Retinal pigment epithelial cell (primary cell): Measurements from ENCODE around the gene LRRC70.
A peak's percentile ranks its signal among the peaks of the same experiment; 100 is the strongest.

ENCODE experiments used
- DNase-seq: peaks from one replicate; pipeline ENCODE4 v3.0.0-alpha.2; 2010; ENCODE audit warnings: low read depth
- H3K4me3 ChIP-seq: 2 replicates; pipeline ENCODE4 v1.5.1; 2011; ENCODE audit warnings: mild to moderate bottlenecking, low read length, control low read depth, moderate library complexity
- CTCF ChIP-seq: conservative IDR thresholded peaks from 2 replicates; pipeline ENCODE4 v1.5.1; 2011; ENCODE audit warnings: low read depth, low read length, control low read depth, inconsistent platforms

The LRRC70 gene

DNA sequence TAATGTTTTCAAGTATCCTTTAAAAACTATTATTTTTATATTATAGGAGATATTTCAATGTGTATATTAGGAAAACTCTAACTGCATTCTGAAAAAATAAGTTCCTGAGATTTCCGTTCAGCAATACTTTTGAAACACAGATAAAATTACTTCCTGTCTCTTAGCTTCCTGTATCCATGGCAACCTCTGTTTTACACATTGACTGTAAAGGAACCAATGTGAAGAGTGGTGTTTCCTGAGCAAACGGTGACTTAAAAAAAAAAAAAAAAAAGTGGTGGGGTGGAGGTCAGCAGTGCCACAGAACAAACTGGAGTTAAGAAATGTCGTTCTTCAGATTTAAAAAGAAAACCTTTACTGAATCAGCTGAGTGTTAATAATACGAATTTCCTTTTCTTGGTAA is at the start of gene LRRC70:
Gene LRRC70 (plus strand): TSS at position 280 of the 400 bp plus-strand sequence. CDS start 620 bp downstream, outside the sequence.
- TF ChIP-seq CTCF, result no peak
- peak; percentile 27 for DNase-seq

DNA sequence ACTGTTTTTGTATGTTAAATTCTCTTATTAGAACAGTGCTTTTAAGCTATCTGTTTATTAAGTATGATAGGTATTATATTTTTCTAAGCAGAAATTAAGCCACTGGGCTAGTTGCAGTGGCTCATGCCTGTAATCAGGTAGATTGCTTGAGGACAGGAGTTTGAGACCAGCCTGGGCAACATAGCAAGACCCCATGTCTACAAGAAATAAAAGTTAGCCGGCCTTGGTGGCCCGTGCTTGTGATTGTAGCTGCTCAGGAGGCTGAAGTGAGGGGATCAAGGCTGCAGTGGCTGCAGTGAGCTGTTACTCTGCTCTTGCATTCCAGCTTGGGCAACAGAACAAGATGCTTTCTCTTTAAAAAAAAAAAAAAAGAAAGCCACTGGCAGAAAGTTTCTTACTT is 45.0 kb upstream of the LRRC70 start:
- no peak for TF ChIP-seq CTCF
- H3K4me3 ChIP-seq, result no peak overlapping the region
- DNase-seq, result no peak

More for the DNA sequence above, at the start of gene LRRC70:
- no peak within 1 kb of the TSS for H3K4me3 ChIP-seq

- DNase-seq, result no peak
- no peak for TF ChIP-seq CTCF
- H3K4me3 ChIP-seq, result no peak overlapping the region
Measured at GRCh38 chr5:62534461-62535236, 44.0 kb upstream of the LRRC70 start.

GRCh38 chr5:62536232-62536631 is 42.4 kb upstream of the LRRC70 start:
- DNase-seq, result no peak
- TF ChIP-seq CTCF, result no peak
- no peak overlapping the region for H3K4me3 ChIP-seq

DNA sequence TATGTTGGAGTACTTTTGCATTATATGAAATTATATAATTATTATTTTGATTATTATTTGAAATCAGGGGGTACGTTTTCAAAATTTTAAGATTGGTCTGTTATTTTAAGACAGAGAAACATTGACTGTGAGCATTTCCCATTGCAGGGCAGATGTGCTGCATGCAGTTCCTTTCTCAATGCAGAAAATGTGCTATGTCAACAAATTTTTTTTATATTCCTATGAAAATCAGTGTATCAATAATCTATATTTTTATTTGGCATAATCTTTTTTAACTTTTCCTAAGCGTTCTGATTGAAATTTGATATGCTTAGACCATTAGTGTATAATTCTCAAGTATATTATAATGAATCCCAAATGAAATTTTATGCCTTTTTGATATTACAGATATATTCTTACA is 41.8 kb upstream of the LRRC70 start:
- no peak for DNase-seq
- TF ChIP-seq CTCF, result no peak
- H3K4me3 ChIP-seq, result no peak overlapping the region

GRCh38 chr5:62538017-62538942 is 40.3 kb upstream of the LRRC70 start:
- no peak overlapping the region for H3K4me3 ChIP-seq
- TF ChIP-seq CTCF, result no peak
- DNase-seq, result peak; percentile 19
